Neural progenitor cell (in vitro differentiated cells): Measurements from ENCODE around the gene ATP11C. TPM values are rescaled to one million over a fixed set of nuclear protein-coding genes. Genes with fewer than 3 reads are reported as not detected.

ENCODE experiments used
- DNase-seq: peaks from one replicate; pipeline ENCODE4 v3.0.0-alpha.2; 2016; ENCODE audit warnings: low spot score
- H2AFZ ChIP-seq: fragments of 200-600 bp; sonication (generic); replicated peaks from 2 replicates; pipeline ENCODE4 v1.6.1; 2016; ENCODE audit warnings: antibody characterized with exemption
- H3F3A ChIP-seq: fragments of 200-600 bp; sonication (generic); 2 replicates; pipeline ENCODE4 v1.6.1; 2016; ENCODE audit warnings: antibody characterized with exemption, low read depth
- H3K27ac ChIP-seq: fragments of 200-600 bp; sonication (generic); 2 replicates; pipeline ENCODE4 v1.5.1; 2016; ENCODE audit warnings: mild to moderate bottlenecking
- H3K27me3 ChIP-seq: fragments of 200-600 bp; sonication (generic); 2 replicates; pipeline ENCODE4 v1.6.1; 2016; ENCODE audit warnings: mild to moderate bottlenecking, moderate library complexity
- H3K36me3 ChIP-seq: fragments of 200-600 bp; sonication (generic); 2 replicates; pipeline ENCODE4 v1.5.1; 2016
- H3K4me1 ChIP-seq: fragments of 200-600 bp; sonication (generic); 2 replicates; pipeline ENCODE4 v1.6.1; 2016; ENCODE audit warnings: mixed run types
- H3K4me2 ChIP-seq: fragments of 200-600 bp; sonication (generic); 2 replicates; pipeline ENCODE4 v1.6.1; 2016
- H3K4me3 ChIP-seq: fragments of 200-600 bp; sonication (generic); 2 replicates; pipeline ENCODE4 v1.5.1; 2016
- H3K79me2 ChIP-seq: fragments of 200-600 bp; sonication (generic); 2 replicates; pipeline ENCODE4 v1.6.1; 2016; ENCODE audit warnings: low read depth
- H3K9ac ChIP-seq: fragments of 200-600 bp; sonication (generic); 2 replicates; pipeline ENCODE4 v1.6.1; 2016
- H3K9me3 ChIP-seq: fragments of 200-600 bp; sonication (generic); 2 replicates; pipeline ENCODE4 v1.5.1; 2016; ENCODE audit warnings: low read depth
- H4K20me1 ChIP-seq: fragments of 200-600 bp; sonication (generic); 2 replicates; pipeline ENCODE4 v1.6.1; 2016; ENCODE audit warnings: low read depth
- H3K27ac Mint-ChIP-seq: 3 replicates; pipeline ENCODE4 v1.8.0; 2021; ENCODE audit warnings: mixed read lengths
- H3K27me3 Mint-ChIP-seq: 2 replicates; pipeline ENCODE4 v1.8.0; 2022; ENCODE audit warnings: low read depth, mild to moderate bottlenecking, inconsistent platforms, moderate library complexity, mixed read lengths; ENCODE audit not compliant: insufficient read depth
- H3K36me3 Mint-ChIP-seq: 3 replicates; pipeline ENCODE4 v1.8.0; 2021; ENCODE audit warnings: mixed read lengths
- H3K4me1 Mint-ChIP-seq: 3 replicates; pipeline ENCODE4 v1.8.0; 2021; ENCODE audit warnings: mixed read lengths
- H3K4me3 Mint-ChIP-seq: 3 replicates; pipeline ENCODE4 v1.8.0; 2021; ENCODE audit warnings: mild to moderate bottlenecking, moderate library complexity, mixed read lengths
- H3K9me3 Mint-ChIP-seq: 3 replicates; pipeline ENCODE4 v1.8.0; 2020; ENCODE audit warnings: mixed read lengths
- EZH2 ChIP-seq: fragments of 200-600 bp; sonication (generic); IDR thresholded peaks from 2 replicates; pipeline ENCODE4 v1.6.1; 2017; ENCODE audit warnings: antibody characterized with exemption, mild to moderate bottlenecking, moderate library complexity
- EZH2phosphoT487 ChIP-seq: fragments of 200-600 bp; sonication (generic); IDR thresholded peaks from 2 replicates; pipeline ENCODE4 v1.6.1; 2017; ENCODE audit warnings: antibody characterized with exemption
- total RNA-seq: library from RNA; depleted of rRNA; stranded (reverse); fragments of >200 nt; gene quantifications from 2 replicates; pipeline ENCODE4 v1.2.3, GENCODE V29; 2015; ENCODE audit warnings: low replicate concordance
- TF ChIP-seq, protein P1 (sequence below): fragments of 200-600 bp; sonication (generic); IDR thresholded peaks from 2 replicates; pipeline ENCODE4 v1.5.1; 2017; ENCODE audit warnings: antibody characterized with exemption, mild to moderate bottlenecking

ATP11C gene
- total RNA-seq, 1 donor from 2014 or later: 68.0 TPM

DNA sequence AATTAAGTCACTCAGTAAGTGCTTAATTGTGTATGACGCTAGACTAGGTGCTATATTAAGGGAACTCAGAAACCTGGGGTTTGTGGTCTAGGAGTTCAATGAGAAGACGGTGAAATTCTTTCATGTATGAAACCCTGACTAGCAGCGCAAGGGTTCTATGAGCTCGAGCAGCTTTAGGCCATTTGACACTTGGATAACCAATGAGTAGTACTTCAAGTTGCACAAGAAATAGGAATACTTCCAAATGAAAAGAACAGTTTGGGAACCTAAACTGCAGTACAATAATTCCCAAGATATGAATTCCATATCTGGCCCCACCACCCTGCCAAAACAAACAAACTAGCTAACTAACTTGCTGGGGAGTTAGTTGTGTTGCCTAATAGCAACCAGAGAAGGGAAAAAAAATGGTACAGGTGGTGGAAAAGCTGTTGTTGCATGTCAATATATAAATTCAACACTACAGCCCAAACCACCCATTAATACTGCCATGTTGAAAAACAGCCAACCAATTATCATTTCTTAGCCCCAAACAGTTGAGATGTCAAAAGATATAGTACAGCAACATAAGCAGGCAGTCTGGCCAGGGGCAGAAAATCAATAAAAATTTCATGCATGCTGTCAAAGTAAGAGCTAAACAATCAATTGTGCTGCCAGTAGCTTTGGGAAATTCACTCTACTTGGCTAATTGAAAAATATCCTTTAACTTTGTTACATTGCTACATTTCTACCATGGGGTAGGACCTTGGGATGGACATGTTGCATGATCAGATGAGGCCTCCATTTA, 170.3 kb downstream of the ATP11C start:
- H3K4me3 Mint-ChIP-seq: no peak overlapping the region
- H3K4me3 ChIP-seq: no peak overlapping the region
- no peaks in the 10 kb centered on the region for H3K9me3 Mint-ChIP-seq
- peaks cover 4% of the 10 kb centered on the region for H3K36me3 Mint-ChIP-seq
- DNase-seq: no peak
- no peak overlapping the region for H2AFZ ChIP-seq
- H3K27ac Mint-ChIP-seq: no peak overlapping the region
- no peaks in the 10 kb centered on the region for H3K27me3 ChIP-seq
- H3K9me3 ChIP-seq: peaks cover 8% of the 10 kb centered on the region
- H3K79me2 ChIP-seq: no peaks in the 10 kb centered on the region
- no peaks in the 10 kb centered on the region for H3K4me1 ChIP-seq
- TF ChIP-seq EZH2 (no peak), EZH2phosphoT487 (no peak)
- TF ChIP-seq, protein P1, sequence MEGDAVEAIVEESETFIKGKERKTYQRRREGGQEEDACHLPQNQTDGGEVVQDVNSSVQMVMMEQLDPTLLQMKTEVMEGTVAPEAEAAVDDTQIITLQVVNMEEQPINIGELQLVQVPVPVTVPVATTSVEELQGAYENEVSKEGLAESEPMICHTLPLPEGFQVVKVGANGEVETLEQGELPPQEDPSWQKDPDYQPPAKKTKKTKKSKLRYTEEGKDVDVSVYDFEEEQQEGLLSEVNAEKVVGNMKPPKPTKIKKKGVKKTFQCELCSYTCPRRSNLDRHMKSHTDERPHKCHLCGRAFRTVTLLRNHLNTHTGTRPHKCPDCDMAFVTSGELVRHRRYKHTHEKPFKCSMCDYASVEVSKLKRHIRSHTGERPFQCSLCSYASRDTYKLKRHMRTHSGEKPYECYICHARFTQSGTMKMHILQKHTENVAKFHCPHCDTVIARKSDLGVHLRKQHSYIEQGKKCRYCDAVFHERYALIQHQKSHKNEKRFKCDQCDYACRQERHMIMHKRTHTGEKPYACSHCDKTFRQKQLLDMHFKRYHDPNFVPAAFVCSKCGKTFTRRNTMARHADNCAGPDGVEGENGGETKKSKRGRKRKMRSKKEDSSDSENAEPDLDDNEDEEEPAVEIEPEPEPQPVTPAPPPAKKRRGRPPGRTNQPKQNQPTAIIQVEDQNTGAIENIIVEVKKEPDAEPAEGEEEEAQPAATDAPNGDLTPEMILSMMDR: no peak
- no peak overlapping the region for H3K4me2 ChIP-seq
- no peak overlapping the region for H3K27ac ChIP-seq
- no peaks in the 10 kb centered on the region for H3F3A ChIP-seq
- H4K20me1 ChIP-seq: no peaks in the 10 kb centered on the region
- no peaks in the 10 kb centered on the region for H3K36me3 ChIP-seq
- no peaks in the 10 kb centered on the region for H3K27me3 Mint-ChIP-seq
- no peaks in the 10 kb centered on the region for H3K4me1 Mint-ChIP-seq
- H3K9ac ChIP-seq: no peak overlapping the region

DNA sequence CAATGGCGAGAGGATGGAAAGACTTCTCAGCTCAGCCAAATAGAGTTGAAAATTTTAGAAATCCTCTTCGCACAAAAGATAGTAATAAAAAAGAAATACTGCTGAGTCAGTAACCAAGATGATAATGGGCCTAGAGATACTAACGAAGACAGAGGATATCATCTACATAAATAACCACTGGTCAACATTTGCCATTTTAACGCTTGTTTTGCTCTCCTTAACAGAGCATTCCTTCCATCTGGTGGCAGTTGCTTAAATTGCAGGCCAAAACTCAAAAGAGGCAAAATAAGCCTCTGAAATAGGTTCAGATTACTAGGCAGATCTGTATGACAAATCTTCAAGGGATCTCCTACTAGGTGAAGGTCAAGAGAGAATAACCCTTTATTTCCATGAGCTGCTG, 173.2 kb downstream of the ATP11C start:
- Mint-ChIP-seq H3K27ac (no peak overlapping the region), H3K36me3 (peaks cover 23% of the 10 kb centered on the region), H3K27me3 (no peaks in the 10 kb centered on the region), H3K4me3 (no peak overlapping the region), H3K9me3 (peaks cover 9% of the 10 kb centered on the region), H3K4me1 (no peaks in the 10 kb centered on the region)
- no peaks in the 10 kb centered on the region for H4K20me1 ChIP-seq
- H3F3A ChIP-seq: no peaks in the 10 kb centered on the region
- TF ChIP-seq EZH2phosphoT487 (no peak), EZH2 (no peak)
- TF ChIP-seq, protein P1: peak; percentile 57
- H3K4me1 ChIP-seq: no peaks in the 10 kb centered on the region
- no peak overlapping the region for H3K27ac ChIP-seq
- H3K27me3 ChIP-seq: no peaks in the 10 kb centered on the region
- no peak overlapping the region for H3K9ac ChIP-seq
- DNase-seq: peak; percentile 24
- H2AFZ ChIP-seq: no peak overlapping the region
- H3K79me2 ChIP-seq: no peaks in the 10 kb centered on the region
- H3K4me2 ChIP-seq: no peak overlapping the region
- H3K36me3 ChIP-seq: peaks cover 5% of the 10 kb centered on the region
- H3K9me3 ChIP-seq: peaks cover 16% of the 10 kb centered on the region
- H3K4me3 ChIP-seq: no peak overlapping the region

DNA sequence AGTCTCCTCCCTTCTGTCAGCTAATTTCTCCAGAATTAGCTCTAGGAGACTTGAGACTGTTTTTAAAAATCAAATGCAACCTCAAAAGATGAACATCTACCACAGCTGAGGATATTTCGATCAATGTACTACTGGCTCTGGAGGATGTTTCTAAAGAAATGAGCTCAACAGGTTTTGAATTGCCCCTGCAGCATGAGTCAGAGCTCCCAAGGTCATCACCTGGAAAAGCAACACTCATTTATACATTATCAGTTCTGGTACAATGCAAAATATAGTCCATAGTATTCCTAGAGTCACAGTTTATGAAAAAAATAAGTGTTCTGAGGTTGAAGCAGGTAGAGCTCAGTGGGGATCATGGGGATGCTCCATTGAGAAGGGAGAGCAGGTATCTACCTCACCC, 174.0 kb downstream of the ATP11C start:
- H3K4me3 ChIP-seq: no peak overlapping the region
- peaks cover 17% of the 10 kb centered on the region for H3K9me3 Mint-ChIP-seq
- H3K4me1 Mint-ChIP-seq: no peaks in the 10 kb centered on the region
- no peaks in the 10 kb centered on the region for H3K27me3 ChIP-seq
- DNase-seq: no peak
- H3K36me3 ChIP-seq: peaks cover 5% of the 10 kb centered on the region
- peaks cover 29% of the 10 kb centered on the region for H3K36me3 Mint-ChIP-seq
- H2AFZ ChIP-seq: no peak overlapping the region
- H3K9me3 ChIP-seq: peaks cover 14% of the 10 kb centered on the region
- no peak overlapping the region for H3K9ac ChIP-seq
- H3K27ac ChIP-seq: no peak overlapping the region
- no peak overlapping the region for H3K27ac Mint-ChIP-seq
- H3K4me3 Mint-ChIP-seq: no peak overlapping the region
- H3F3A ChIP-seq: no peaks in the 10 kb centered on the region
- no peak for TF ChIP-seq EZH2
- TF ChIP-seq, protein P1: no peak
- TF ChIP-seq EZH2phosphoT487: no peak
- no peaks in the 10 kb centered on the region for H3K79me2 ChIP-seq
- no peak overlapping the region for H3K4me2 ChIP-seq
- H3K27me3 Mint-ChIP-seq: no peaks in the 10 kb centered on the region
- H3K4me1 ChIP-seq: no peaks in the 10 kb centered on the region
- H4K20me1 ChIP-seq: no peaks in the 10 kb centered on the region
